Right ventricle myocardium superior (tissue), 1 donor: ENCODE data around the gene RASSF4. TPM values are rescaled to one million over a fixed set of nuclear protein-coding genes. Genes with fewer than 3 reads are reported as not detected.

Experiments
- ATAC-seq: fragments of 200-7000 bp; cut with Tn5 transposase; one replicate; pipeline ENCODE4 v1.9.1; 2020; ENCODE audit warnings: mild to moderate bottlenecking; ENCODE audit not compliant: poor library complexity
- DNase-seq: peaks from one replicate; pipeline ENCODE4 v3.0.0-alpha.2; 2020
- intact Hi-C: fragments of 100-400 bp; cut with DNase I; formaldehyde crosslinking; loops from one replicate; pipeline ENCODE4 v1.11.2; 2022
- total RNA-seq: library from RNA; stranded (reverse); fragmentation: NEBNext Ultra II Directional; extraction: Animal tissue kit (Norgen Biotek cat#: 25700); gene quantifications from one replicate; pipeline ENCODE4 v1.2.1, GENCODE V29; 2021
- donor health status: DM: no; HTN: yes; CAD: no; lungs with severe emphysema.

Gene RASSF4
- total RNA-seq, 1 donor from 2014 or later, result 87.5 TPM

DNA sequence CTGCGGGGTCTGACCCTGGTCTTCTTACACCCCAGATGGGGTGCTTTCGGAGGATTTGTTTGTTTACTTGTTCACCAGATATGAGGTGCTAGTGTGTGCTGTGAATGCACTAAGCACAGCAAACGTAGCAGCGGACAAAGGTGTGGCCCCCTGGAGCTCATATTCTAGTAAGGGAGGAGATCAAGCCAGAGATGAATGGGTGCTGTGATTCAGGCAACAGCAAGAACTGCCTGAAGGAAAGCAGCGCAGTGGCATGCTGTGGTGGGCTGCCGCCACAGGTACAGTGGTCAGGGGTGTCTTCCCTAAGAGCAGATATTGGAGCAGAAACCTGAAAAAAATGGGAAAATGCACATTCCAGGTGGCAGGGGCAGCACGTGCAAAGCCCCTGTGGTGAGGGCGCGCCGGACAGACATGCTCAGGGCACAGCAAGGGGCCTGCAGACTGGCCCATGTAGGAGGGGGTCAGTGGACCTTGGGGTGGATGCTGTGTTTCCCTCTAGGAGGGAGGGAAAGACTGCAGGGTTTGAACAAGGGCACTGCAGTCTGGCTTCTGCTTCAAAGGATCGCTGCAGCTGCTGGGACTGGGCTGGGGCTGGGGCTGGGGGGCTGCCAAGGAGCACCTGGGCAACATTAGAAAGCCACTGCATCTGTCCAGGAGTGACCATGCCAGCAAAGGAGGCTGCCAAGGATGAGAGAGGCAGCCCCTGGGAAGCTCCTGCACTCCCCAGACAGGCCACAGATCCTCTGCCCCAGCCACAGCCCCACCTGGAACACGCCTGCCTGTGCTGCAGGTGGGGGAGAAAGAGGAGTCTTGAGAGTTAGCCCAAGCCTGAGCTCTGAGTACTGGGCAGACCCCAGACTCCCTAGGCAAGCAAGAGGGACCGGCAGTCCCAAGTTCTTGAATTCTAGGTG, 19.9 kb downstream of the RASSF4 start:
- intact Hi-C loops, result no loop called here
- no peak for DNase-seq
- no peak for ATAC-seq

- intact Hi-C loops, result no loop called here
- no peak for DNase-seq
- ATAC-seq, result no peak
These were observed 20.9 kb downstream of the RASSF4 start for GRCh38 chr10:44980309-44981171.

DNA sequence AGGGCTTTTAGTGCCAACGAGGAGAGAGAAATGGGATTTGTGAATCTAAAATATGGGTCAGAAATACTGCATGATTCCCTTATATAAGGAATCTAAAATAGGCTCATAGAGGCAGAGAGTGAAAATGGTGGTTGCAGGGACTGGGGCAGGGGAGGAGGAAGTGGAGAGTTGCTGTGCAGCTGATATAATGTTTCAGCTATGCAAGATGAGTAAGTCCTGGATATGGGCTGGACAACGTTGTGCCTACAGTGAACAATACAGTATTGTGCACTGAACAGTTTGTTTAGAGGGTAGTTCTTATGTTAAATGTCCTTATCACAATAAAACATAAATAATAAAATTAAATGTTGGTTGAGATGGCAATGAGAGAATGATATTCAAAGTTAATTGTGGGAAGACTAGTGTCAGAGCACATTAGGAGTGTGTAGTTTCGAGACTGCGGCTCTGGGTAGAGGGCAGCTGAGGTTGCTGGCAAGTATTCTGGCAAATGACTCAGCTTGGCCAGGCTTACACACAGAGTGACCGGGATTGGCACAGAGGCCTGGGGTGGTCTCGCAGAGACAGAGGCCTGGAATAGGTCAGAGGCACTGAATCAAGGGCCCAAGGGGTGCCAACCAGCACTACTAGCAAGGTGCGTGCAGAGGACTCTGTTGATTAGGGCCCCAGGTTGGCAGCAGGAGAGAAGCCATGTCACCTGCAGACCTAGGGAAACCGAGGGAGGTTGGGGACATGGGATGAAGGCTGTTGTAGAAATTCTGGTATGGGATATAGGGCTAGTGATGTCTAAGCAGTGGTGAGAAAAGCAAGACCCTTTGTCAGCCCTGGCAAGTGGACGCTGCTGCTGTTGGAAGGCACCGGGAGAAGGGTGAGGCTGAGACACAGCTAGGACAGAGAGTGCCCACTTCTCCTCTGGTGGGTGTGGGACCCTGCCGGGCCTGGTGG, 21.8 kb downstream of the RASSF4 start:
- ATAC-seq (peak; percentile 40), DNase-seq (peak; percentile 74)
- intact Hi-C loops, result no loop called here

- peak; percentile 30 for ATAC-seq
- intact Hi-C loops, result no loop called here
These were observed 22.5 kb downstream of the RASSF4 start for GRCh38 chr10:44982114-44982460.

DNA sequence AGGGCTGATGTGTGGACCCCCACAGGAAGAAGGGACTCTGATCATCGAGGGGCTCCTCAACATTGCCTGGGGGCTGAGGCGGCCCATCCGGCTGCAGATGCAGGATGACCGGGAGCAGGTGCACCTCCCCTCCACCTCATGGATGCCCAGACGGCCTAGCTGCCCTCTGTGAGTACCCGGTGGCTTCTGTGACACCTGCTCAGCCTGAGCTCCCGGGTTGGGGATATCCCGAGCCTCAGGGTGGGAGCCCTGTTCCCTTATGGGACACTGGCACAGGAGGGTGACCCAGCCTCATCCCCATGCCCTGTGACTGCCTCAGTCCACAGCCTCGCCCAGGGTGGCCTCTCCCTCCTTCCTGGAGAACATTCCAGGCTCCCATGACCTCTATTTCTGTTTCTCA, 22.9 kb downstream of the RASSF4 start:
- ATAC-seq, result no peak
- no peak for DNase-seq
- intact Hi-C loops, result no loop called here

More at GRCh38 chr10:44982114-44982460, 22.5 kb downstream of the RASSF4 start:
- DNase-seq, result peak; percentile 77

DNA sequence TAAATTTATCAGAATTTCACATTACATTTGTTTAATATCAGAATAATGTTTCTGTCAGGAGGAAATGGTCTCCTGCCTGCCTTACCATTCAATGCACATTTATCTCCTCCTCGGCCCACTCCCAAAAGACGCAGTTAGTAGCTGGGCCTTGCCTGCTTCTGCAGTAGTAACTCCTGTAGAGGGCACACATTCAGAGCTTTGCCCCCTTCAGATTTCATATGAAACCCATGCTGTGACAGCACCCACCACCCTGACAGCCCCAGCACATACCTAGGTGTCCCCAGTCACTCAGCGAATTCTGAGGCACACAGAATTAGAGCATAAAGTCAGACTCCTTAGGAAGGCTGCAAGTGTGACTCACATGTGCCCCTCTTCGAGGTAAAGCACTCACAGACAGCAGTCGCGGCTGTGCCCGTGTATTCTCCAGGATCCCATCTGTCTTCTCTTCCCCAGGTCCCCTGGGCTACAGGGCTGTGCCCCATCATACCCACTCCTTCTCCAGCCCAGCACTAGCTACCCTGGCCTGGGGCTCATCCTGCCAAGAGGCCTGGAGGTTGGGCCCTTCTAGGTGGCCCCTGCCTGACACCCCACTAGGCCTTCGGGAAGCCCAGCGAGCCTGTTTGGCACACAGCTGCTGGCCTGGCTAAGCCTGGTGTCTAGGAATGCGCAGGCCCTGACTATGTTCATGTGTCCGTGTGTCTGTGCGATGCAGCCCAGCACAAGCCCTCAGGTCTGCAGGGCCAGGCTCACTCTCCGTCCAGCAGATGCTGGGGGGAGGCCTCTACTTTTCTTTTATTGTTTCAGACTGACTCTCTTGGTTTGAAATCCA, 23.7 kb downstream of the RASSF4 start:
- intact Hi-C loops, result no loop called here
- DNase-seq, result no peak
- ATAC-seq, result no peak

DNA sequence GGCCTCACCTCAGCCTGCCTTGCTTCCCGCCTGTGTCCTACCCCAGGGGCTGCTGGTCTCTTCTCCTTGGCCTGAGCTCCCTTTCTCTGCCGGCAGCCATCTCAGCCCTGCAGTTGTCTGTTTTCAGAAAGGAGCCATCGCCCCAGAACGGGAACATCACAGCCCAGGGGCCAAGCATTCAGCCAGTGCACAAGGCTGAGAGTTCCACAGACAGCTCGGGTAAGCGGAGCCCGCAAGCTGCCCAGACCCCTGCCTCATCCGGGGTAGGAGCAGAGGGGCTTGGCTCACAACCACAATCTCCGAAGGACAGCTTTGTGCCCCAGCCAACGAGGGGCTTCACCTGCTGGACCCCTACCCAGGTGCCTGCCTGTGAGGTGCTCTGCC, 24.3 kb downstream of the RASSF4 start:
- DNase-seq (no peak), ATAC-seq (no peak)
- intact Hi-C loops, result no loop called here

DNA sequence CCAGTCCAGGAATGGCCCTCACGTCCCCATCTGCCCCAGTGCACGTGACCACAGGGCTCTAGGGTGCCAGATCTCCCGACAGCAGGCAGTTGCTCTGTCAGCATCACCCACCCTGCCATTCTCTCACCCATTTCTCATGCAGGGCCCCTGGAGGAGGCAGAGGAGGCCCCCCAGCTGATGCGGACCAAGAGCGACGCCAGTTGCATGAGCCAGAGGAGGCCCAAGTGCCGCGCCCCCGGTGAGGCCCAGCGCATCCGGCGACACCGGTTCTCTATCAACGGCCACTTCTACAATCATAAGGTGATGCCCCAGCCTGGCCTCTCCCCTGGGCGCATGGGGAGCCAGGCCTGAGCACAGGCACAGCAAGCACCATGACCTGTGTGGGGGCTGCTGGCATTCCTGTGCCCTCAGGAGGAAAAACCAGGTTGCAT, 25.1 kb downstream of the RASSF4 start:
- intact Hi-C loops, result no loop called here
- DNase-seq (no peak), ATAC-seq (peak; percentile 7)

- DNase-seq (no peak), ATAC-seq (peak; percentile 11)
- intact Hi-C loops, result no loop called here
These were observed 25.6 kb downstream of the RASSF4 start for GRCh38 chr10:44985175-44985681.

DNA sequence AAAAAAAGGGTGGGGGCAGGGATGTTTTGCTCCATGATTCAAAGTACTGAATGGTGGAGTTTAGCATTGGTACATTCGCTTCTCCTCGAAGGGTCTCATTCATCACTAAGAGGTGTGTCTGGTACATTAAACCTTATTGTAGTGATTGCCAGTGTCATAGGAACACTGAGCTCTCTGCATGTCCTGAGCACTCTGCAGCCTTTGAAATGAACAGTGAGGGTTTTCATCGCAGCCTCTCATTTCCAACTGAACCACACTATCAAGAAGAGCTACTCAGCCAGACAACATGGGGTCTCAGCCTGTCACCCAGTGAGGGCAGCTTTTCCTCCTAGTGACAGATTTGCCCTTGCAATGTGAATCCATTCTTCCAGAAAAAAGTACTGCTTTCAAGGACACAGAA, 26.6 kb downstream of the RASSF4 start:
- intact Hi-C loops, result no loop called here
- ATAC-seq, result no peak
- no peak for DNase-seq

DNA sequence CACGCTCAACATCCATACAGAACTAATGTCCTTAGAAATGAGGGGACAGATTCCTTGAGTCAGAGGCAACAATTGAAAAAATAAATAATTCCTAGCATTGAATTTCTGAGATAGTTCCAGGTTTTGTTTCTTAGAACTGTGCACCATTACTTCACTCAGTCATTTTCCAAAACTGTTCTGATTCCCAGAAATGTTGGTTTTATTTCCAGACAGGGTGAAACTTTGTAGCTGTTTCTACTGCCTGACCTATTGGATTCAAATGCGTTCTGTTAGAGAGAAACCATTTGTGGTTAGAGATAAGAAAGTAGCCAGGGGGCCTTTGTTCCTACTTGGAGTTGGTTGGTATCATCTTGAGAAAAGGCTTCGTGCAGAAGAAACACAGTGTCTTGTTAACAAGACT, 27.1 kb downstream of the RASSF4 start:
- ATAC-seq (peak; percentile 5), DNase-seq (no peak)

GRCh38 chr10:44988957-44989585, 29.5 kb downstream of the RASSF4 start:
- ATAC-seq (no peak), DNase-seq (no peak)
- intact Hi-C loops, result no loop called here

More for the DNA sequence above, 27.1 kb downstream of the RASSF4 start:
- intact Hi-C loops, result no loop called here

DNA sequence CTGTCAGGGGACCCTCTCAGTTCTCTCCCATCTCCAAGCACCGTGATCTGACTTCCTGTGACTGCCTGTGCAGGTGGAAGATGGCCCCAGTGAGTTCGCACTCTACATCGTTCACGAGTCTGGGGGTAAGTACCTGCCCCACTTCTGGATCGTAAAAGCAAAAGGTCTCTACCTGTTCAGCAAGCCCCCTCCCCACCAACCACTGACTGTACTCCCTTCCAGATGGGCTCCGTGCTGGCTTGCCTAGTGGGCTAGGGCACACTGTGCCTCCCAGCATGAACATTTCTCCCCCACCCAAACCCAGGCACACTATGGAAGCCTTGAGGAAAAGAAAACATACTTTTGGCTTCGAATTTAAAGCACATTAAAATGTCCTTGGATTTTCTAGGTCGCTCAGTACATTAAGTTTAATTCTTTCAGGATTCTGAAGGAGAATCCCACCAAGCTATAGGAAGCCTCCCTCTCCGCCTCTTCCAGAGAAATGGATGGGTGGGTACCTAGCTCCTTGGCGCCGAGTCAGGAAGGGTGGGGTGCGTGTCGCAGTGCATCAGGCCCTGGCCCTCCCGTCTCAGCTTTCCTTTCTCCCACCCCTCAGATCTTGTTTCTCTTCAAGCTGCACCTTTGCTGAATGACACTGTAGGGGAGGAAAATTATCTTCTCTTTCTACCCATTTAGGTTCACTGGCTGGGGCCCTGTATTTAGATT, 30.1 kb downstream of the RASSF4 start:
- intact Hi-C loops, result loop anchor here (5.0 kb wide), 1 partner anchor 57 kb away; no protein-coding TSS in a partner anchor
- DNase-seq (peak; percentile 62), ATAC-seq (no peak)

DNA sequence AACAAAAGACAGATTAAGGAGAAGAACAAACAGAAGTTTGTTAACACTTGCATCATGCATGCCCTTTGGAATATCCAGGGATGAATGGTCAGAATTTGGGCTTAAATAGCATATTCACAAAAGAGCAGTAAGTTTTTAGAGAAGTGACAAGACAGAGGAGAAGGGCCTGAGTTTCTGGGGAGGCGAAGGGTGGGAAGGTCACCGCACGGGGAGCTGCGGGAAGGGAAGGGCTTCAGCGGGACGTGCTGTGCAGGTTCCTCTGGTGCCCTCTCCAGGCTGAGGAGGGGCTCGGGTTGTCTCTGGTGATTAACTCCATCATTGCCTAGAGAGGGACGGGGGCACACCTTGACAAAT, 30.7 kb downstream of the RASSF4 start:
- DNase-seq (peak; percentile 47), ATAC-seq (peak; percentile 45)
- intact Hi-C loops, result loop anchor here (5.0 kb wide), 1 partner anchor 58 kb away; no protein-coding TSS in a partner anchor

GRCh38 chr10:44990965-44991364, 31.4 kb downstream of the RASSF4 start:
- ATAC-seq (no peak), DNase-seq (no peak)
- intact Hi-C loops, result loop anchor here (5.0 kb wide), 1 partner anchor 59 kb away; no protein-coding TSS in a partner anchor

- DNase-seq, result peak; percentile 53
- intact Hi-C loops, result loop anchor here (5.0 kb wide), 1 partner anchor 59 kb away; no protein-coding TSS in a partner anchor
- ATAC-seq, result no peak
These were observed 32.0 kb downstream of the RASSF4 start for GRCh38 chr10:44991571-44991970.
